Measurements from ENCODE around the gene ZMYM1.
"Not testable (repeated sequence)": the region's sequence is repeated elsewhere in the genome, so short reads cannot be mapped to it uniquely, and the experiment has no call there.

The ZMYM1 gene

GRCh38 chr1:35053433-35053832 is 25.8 kb upstream of the ZMYM1 start:
- ATAC-seq (replicated peaks), result peak; percentile 7 to 22
- no peak for DNase-seq
- H3K27me3 Mint-ChIP-seq, result peaks cover 23 to 44% of the 10 kb centered on the region in 2 donors

DNA sequence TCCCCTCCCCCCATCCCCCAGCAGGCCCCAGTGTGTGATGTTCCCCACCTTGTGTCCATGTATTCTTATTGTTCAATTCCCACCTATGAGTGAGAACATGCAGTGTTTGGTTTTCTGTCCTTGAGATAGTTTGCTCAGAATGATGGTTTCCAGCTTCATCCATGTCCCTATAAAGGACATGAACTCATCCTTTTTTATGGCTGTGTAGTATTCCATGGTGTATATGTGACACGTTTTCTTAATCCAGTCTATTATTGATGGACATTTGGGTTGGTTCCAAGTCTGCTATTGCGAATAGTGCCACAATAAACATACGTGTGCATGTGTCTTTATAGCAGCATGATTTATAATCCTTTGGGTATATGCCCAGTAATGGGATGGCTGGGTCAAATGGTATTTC is 24.9 kb upstream of the ZMYM1 start:
- H3K4me1 Mint-ChIP-seq; H3K4me3 Mint-ChIP-seq; DNase-seq; ATAC-seq (replicated peaks); H3K9me3 Mint-ChIP-seq; H3K27ac Mint-ChIP-seq; H3K36me3 Mint-ChIP-seq: not testable (repeated sequence)
- H3K27me3 Mint-ChIP-seq, result peaks cover 30 to 47% of the 10 kb centered on the region in 2 donors

More at GRCh38 chr1:35053433-35053832, 25.8 kb upstream of the ZMYM1 start:
- Mint-ChIP-seq H3K4me1 (no peaks in the 10 kb centered on the region), H3K4me3 (no peak overlapping the region), H3K27ac (no peak overlapping the region), H3K9me3 (no peaks in the 10 kb centered on the region), H3K36me3 (no peaks in the 10 kb centered on the region)

DNA sequence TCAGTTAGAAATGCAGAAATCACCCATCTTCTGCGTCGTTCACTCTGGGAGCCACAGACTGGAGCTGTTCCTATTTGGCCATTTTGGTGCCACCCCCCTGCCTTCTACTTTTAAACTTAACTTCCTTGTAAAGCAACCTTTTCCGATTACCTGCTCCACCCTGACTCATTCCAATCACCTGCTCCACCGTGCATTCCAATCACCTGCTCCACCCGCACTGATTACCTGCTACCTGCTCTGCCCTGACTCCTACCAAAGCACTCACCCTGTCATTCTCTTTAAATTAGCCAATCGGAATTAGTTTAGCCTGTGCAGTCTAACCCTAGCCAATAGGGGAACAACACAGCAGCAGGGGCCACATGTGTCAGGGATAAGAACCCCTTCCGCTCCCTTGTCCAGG is 20.9 kb upstream of the ZMYM1 start:
- not testable (repeated sequence) for ATAC-seq (replicated peaks); DNase-seq
- H3K4me1 Mint-ChIP-seq, result peaks cover 3 to 15% of the 10 kb centered on the region in 2 donors

DNA sequence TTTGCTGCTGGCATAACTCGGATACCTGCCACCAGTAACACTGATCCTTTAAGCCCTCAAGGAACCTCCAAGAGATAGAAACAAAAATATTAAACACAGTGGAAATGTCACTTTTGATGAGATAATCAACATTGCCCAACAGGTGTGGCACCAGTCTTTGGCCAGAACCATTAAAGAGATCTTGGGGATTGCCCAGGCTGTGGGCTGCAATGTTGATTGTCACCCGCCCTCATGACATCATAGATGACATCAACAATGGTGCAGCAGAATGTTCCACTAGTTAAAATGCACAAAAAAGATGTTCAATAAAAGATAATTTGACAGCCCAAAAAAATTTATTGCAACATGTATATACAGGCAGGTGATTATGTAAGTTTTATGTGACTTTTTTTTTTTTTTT is 20.2 kb upstream of the ZMYM1 start:
- Mint-ChIP-seq H3K36me3 (peaks cover 0 to 6% of the 10 kb centered on the region in 2 donors), H3K4me1 (peaks cover 3 to 17% of the 10 kb centered on the region in 2 donors), H3K9me3 (peaks cover 0 to 3% of the 10 kb centered on the region in 2 donors), H3K27me3 (peaks cover 30 to 32% of the 10 kb centered on the region in 2 donors), H3K4me3 (no peak overlapping the region), H3K27ac (no peak overlapping the region)
- no peak for ATAC-seq (replicated peaks)
- no peak for DNase-seq

More for the DNA sequence above, 20.9 kb upstream of the ZMYM1 start:
- H3K27ac Mint-ChIP-seq, H3K9me3 Mint-ChIP-seq, H3K4me3 Mint-ChIP-seq, H3K36me3 Mint-ChIP-seq: not testable (repeated sequence)
- H3K27me3 Mint-ChIP-seq, result peaks cover 30 to 32% of the 10 kb centered on the region in 2 donors

DNA sequence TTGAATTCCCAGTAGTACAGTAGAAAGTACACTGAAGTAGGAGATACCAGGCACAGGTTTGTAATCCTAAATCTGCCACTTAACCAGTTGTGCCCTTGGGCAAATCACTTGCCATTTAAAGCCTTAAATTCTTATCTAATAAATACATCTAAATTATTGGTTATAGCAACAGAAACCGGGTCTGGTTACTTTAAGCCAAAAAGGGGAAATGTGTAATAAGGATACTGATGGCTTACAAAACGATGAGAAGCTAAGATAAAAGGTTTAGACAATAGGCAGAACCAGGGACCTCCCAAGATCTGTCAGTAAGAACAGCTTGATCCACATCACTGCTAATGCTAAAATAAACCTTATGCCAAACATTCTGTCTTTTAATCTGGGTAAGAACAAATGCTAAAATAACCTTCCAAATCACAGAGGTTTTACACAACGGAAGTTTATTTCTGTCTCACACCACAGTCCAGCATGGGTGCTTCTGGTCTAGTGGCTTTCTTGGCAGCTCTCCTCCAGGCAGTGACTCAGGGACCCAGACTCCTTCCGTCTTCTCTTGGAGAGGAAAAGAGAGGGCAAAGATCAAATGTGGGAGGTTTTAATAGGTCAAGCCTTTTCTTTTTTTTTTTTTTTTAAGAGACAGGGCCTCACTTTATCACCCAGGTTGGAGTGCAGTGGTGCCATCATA is 16.5 kb upstream of the ZMYM1 start:
- DNase-seq (no peak), ATAC-seq (replicated peaks) (peak; percentile 77 to 80)
- Mint-ChIP-seq H3K36me3 (peaks cover 0 to 6% of the 10 kb centered on the region in 2 donors), H3K4me1 (peaks cover 3 to 17% of the 10 kb centered on the region in 2 donors), H3K27me3 (peaks cover 16 to 27% of the 10 kb centered on the region in 2 donors), H3K27ac (peak overlapping the region; percentile 21), H3K4me3 (no peak overlapping the region), H3K9me3 (peaks cover 0 to 3% of the 10 kb centered on the region in 2 donors)

- Mint-ChIP-seq H3K27ac (no peak overlapping the region), H3K4me1 (peaks cover 3 to 17% of the 10 kb centered on the region in 2 donors), H3K4me3 (no peak overlapping the region), H3K9me3 (peaks cover 0 to 3% of the 10 kb centered on the region in 2 donors), H3K36me3 (peaks cover 0 to 6% of the 10 kb centered on the region in 2 donors), H3K27me3 (peaks cover 5 to 13% of the 10 kb centered on the region in 2 donors)
- DNase-seq (no peak), ATAC-seq (replicated peaks) (no peak)
Observed at GRCh38 chr1:35064265-35064664, 14.9 kb upstream of the ZMYM1 start.

DNA sequence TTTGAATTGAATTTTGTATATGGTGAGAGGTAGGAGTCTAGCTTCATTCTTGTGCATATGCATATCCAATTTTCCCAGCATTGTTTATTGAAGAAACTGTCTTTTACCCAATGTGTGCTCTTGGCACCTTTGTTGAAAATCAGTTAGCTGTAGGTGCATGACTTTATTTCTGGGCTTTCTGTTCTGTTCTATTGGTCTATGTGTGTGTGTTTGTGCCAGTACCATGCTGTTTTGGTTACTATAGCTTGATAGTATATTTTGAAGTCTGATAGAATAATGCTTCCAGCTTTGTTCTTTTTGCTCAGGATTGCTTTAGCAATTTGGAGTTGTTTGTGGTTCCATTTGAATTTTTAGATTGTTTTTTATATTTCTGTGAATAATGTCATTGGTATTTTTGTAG is 9.4 kb upstream of the ZMYM1 start:
- peaks cover 10 to 12% of the 10 kb centered on the region in 2 donors for H3K27me3 Mint-ChIP-seq
- H3K4me3 Mint-ChIP-seq, result no peak overlapping the region
- no peak overlapping the region for H3K27ac Mint-ChIP-seq
- H3K36me3 Mint-ChIP-seq, result no peaks in the 10 kb centered on the region
- DNase-seq (no peak), ATAC-seq (replicated peaks) (no peak)
- no peaks in the 10 kb centered on the region for H3K4me1 Mint-ChIP-seq
- H3K9me3 Mint-ChIP-seq, result peaks cover 3 to 5% of the 10 kb centered on the region in 2 donors

GRCh38 chr1:35073265-35073811 is 5.8 kb upstream of the ZMYM1 start:
- Mint-ChIP-seq H3K4me3 (peak overlapping the region in 1 of 2 donors; percentile 23), H3K27ac (no peak overlapping the region), H3K36me3 (no peaks in the 10 kb centered on the region), H3K9me3 (peaks cover 6 to 8% of the 10 kb centered on the region in 2 donors), H3K4me1 (no peaks in the 10 kb centered on the region), H3K27me3 (peaks cover 22 to 26% of the 10 kb centered on the region in 2 donors)
- ATAC-seq (replicated peaks), result no peak
- DNase-seq, result no peak

GRCh38 chr1:35076426-35076825 is 2.8 kb upstream of the ZMYM1 start:
- H3K27ac Mint-ChIP-seq; H3K4me3 Mint-ChIP-seq; H3K36me3 Mint-ChIP-seq; DNase-seq; H3K9me3 Mint-ChIP-seq; ATAC-seq (replicated peaks): not testable (repeated sequence)
- H3K4me1 Mint-ChIP-seq, result peaks cover 12 to 17% of the 10 kb centered on the region in 2 donors
- peaks cover 22 to 26% of the 10 kb centered on the region in 2 donors for H3K27me3 Mint-ChIP-seq

- H3K27me3 Mint-ChIP-seq, result peaks cover 14 to 16% of the 10 kb centered on the region in 2 donors
- H3K36me3 Mint-ChIP-seq, result peaks cover 6% of the 10 kb centered on the region in 2 donors
- no peak for ATAC-seq (replicated peaks)
- peak overlapping the region; percentile 100 for H3K27ac Mint-ChIP-seq
- H3K4me3 Mint-ChIP-seq, result peak overlapping the region; percentile 92 to 95
- DNase-seq, result no peak
- H3K4me1 Mint-ChIP-seq, result peaks cover 16 to 23% of the 10 kb centered on the region in 2 donors
- peaks cover 3 to 4% of the 10 kb centered on the region in 2 donors for H3K9me3 Mint-ChIP-seq
Observed at GRCh38 chr1:35080171-35080854, 1.1 kb downstream of the ZMYM1 start.

GRCh38 chr1:35085421-35085820 is 6.2 kb downstream of the ZMYM1 start:
- ATAC-seq (replicated peaks) (no peak), DNase-seq (no peak)
- Mint-ChIP-seq H3K27ac (peak overlapping the region; percentile 9), H3K27me3 (no peaks in the 10 kb centered on the region), H3K36me3 (peaks cover 6% of the 10 kb centered on the region in 2 donors), H3K9me3 (no peaks in the 10 kb centered on the region), H3K4me1 (peaks cover 8 to 11% of the 10 kb centered on the region in 2 donors), H3K4me3 (no peak overlapping the region)

- no peaks in the 10 kb centered on the region for H3K9me3 Mint-ChIP-seq
- no peaks in the 10 kb centered on the region for H3K27me3 Mint-ChIP-seq
- no peaks in the 10 kb centered on the region for H3K4me1 Mint-ChIP-seq
- H3K4me3 Mint-ChIP-seq, result no peak overlapping the region
- no peak for DNase-seq
- H3K36me3 Mint-ChIP-seq, result peaks cover 15 to 20% of the 10 kb centered on the region in 2 donors
- ATAC-seq (replicated peaks), result no peak
- peak overlapping the region; percentile 31 for H3K27ac Mint-ChIP-seq
Observed at GRCh38 chr1:35097224-35097623, 18.0 kb downstream of the ZMYM1 start.

DNA sequence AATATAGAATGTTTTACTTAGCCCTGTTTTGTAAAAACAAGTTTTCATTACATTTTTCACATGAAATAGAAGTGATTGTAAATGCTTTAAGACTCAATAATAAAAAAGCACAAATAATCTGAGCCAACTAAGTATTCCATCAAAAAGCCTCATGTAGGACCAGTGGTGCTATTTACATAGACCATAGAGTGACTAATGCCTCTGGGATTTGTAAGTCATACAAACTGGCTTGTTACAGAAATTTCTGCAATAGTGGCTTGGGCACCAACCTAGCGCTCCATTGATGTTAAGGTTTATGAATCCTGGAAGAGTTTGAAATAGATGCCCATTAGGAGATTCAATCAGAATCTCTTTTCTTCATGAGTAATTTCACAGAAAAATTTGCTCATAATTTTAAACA is 31.9 kb downstream of the ZMYM1 start:
- no peak for ATAC-seq (replicated peaks)
- no peaks in the 10 kb centered on the region for H3K27me3 Mint-ChIP-seq
- DNase-seq, result no peak

DNA sequence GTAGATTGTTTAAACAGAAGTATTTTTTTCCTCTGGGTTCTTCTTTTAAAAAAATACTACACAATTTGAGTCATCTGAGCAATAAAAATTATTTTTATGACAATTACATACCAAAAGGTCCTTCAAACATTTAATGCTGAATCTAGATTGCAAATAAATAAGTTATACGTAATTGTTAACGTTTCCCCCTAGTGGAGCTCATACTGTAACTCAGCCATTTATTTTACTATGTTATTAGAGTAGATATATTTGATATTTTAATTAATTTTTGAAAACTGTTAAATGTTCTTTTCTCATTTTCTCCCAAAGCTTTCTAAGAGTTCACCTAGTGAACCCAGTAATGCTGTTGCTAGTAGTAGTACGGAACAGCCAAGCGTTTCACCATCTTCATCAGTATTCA is 33.5 kb downstream of the ZMYM1 start:
- no peak overlapping the region for H3K4me3 Mint-ChIP-seq
- H3K4me1 Mint-ChIP-seq, result no peaks in the 10 kb centered on the region
- H3K27me3 Mint-ChIP-seq, result no peaks in the 10 kb centered on the region
- no peak for DNase-seq
- H3K27ac Mint-ChIP-seq, result no peak overlapping the region
- H3K36me3 Mint-ChIP-seq, result peaks cover 4 to 9% of the 10 kb centered on the region in 2 donors
- ATAC-seq (replicated peaks), result no peak
- no peaks in the 10 kb centered on the region for H3K9me3 Mint-ChIP-seq

More for the DNA sequence above, 31.9 kb downstream of the ZMYM1 start:
- Mint-ChIP-seq H3K9me3 (no peaks in the 10 kb centered on the region), H3K36me3 (peaks cover 4 to 9% of the 10 kb centered on the region in 2 donors), H3K4me1 (no peaks in the 10 kb centered on the region), H3K27ac (no peak overlapping the region), H3K4me3 (no peak overlapping the region)
